LNCaP clone FGC (cell line): ENCODE results near the gene NBPF19.
"Not testable (repeated sequence)": the region's sequence is repeated elsewhere in the genome, so short reads cannot be mapped to it uniquely, and the experiment has no call there.

ENCODE experiments used
- DNase-seq: peaks from one replicate; pipeline ENCODE4 v3.0.0-alpha.2; 2011; ENCODE audit warnings: low read depth
- H3K4me3 ChIP-seq: 2 replicates; pipeline ENCODE4 v1.5.1; 2011; ENCODE audit warnings: mild to moderate bottlenecking, low read depth, low read length, control low read depth

NBPF19 gene, protein sequence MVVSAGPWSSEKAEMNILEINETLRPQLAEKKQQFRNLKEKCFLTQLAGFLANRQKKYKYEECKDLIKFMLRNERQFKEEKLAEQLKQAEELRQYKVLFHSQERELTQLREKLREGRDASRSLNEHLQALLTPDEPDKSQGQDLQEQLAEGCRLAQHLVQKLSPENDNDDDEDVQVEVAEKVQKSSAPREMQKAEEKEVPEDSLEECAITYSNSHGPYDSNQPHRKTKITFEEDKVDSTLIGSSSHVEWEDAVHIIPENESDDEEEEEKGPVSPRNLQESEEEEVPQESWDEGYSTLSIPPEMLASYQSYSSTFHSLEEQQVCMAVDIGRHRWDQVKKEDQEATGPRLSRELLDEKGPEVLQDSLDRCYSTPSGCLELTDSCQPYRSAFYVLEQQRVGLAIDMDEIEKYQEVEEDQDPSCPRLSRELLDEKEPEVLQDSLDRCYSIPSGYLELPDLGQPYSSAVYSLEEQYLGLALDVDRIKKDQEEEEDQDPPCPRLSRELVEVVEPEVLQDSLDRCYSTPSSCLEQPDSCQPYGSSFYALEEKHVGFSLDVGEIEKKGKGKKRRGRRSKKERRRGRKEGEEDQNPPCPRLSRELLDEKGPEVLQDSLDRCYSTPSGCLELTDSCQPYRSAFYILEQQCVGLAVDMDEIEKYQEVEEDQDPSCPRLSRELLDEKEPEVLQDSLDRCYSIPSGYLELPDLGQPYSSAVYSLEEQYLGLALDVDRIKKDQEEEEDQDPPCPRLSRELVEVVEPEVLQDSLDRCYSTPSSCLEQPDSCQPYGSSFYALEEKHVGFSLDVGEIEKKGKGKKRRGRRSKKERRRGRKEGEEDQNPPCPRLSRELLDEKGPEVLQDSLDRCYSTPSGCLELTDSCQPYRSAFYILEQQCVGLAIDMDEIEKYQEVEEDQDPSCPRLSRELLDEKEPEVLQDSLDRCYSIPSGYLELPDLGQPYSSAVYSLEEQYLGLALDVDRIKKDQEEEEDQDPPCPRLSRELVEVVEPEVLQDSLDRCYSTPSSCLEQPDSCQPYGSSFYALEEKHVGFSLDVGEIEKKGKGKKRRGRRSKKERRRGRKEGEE (N-terminal part only)

DNA sequence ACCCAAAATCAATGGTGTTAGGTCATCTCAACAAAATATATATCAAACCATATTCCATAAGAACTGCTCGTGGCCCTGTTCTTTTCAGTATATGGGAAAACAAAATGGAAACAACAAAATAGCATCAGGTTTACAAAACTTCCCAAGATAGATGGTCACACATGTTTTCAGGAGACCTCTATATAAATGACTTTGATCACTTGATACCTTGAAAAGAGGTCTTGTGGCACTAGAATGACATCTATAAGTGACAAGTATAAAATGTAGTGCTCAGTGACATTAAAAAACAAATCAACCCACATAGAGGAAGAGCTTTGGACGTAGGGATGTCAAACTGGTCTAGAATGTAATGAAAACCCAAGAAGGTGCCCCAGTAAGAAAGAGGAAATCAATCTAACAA is at the start of gene NBPF19:
Gene NBPF19 (plus strand): TSS at position 301 of the 400 bp plus-strand sequence. CDS start 888 bp downstream, outside the sequence.
- H3K4me3 ChIP-seq, DNase-seq: not testable (repeated sequence)

DNA sequence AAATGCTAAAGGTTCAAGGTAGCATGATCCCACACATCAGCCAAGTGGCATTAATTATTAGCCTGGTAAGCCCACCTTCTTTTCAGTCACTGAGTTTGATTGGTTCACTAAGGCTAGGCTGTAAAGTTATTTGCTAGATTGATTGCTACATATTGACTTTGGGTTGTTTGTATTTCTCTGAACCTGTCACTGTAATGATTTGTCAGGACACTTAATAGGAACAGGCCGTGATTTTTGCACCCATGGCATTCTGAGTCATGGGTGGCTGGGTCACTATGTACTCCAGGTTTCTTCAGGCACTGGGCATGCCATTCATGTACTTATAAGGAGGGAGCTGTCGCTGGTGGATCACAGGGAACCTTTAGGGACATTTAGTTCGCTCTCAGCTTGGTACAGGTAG is 46.5 kb upstream of the NBPF19 start:
- peak; percentile 61 for DNase-seq
- not testable (repeated sequence) for H3K4me3 ChIP-seq

GRCh38 chr1:149445451-149445850 is 29.4 kb upstream of the NBPF19 start:
- not testable (repeated sequence) for H3K4me3 ChIP-seq, DNase-seq

DNA sequence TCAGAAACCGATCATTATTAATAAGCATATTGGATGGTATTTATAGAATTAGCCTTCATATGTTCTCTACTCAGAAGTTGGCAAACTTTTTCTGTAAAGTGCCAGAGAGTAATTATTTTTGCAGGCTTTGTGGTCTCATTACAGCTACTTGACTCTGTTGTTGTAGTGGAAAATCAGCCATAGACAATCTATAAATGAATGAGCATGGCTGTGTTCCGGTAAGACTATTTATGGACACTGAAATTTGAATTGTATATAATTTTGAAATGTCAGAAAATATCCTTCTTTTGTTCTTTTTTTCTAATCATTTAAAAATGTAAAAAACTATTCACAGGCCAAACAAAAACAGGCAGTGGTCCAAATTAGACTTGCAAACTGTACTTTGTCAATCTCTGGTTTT is 22.6 kb upstream of the NBPF19 start:
- H3K4me3 ChIP-seq, DNase-seq: not testable (repeated sequence)

GRCh38 chr1:149452652-149453051 is 22.2 kb upstream of the NBPF19 start:
- DNase-seq, H3K4me3 ChIP-seq: not testable (repeated sequence)

- H3K4me3 ChIP-seq = peak overlapping the region; percentile 28
- DNase-seq = peak; percentile 66
Observed at GRCh38 chr1:149558350-149558825, 83.5 kb downstream of the NBPF19 start.

- DNase-seq, H3K4me3 ChIP-seq: not testable (repeated sequence)
Observed at GRCh38 chr1:149561806-149562205, 87.0 kb downstream of the NBPF19 start.

- H3K4me3 ChIP-seq, DNase-seq: not testable (repeated sequence)
Observed at GRCh38 chr1:149565485-149565884, 90.6 kb downstream of the NBPF19 start.

GRCh38 chr1:149572763-149573162 is 97.9 kb downstream of the NBPF19 start:
- not testable (repeated sequence) for H3K4me3 ChIP-seq, DNase-seq

DNA sequence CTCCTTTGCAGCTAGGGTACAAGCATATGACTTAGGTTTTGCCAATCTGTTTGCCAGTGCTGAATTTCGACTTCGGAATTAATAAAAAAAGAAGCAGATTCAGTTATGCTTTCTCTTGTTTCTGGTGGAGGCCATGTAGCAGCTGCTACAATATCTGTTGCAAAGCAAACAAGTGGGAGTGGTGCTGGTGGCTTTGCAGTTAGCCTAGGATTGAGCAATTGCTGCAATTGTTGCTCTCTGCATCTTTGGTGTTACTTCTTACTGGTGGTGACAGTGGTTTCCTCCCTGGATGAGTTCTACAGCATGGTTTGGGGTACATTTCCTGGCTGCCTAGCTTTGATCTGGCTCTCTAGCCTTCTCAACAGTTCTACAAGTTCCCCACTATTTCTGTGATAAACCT is 110.7 kb downstream of the NBPF19 start:
- H3K4me3 ChIP-seq, DNase-seq: not testable (repeated sequence)
